ENCODE data around the gene CDC73.
A peak's percentile ranks its signal among the peaks of the same experiment; 100 is the strongest.

GRCh38 chr1:193143285-193143684, 21.5 kb downstream of the CDC73 start:
- no peak for TF ChIP-seq CEBPB (IDR thresholded peaks at IDR 0.05; ENCODE audit: borderline replicate concordance in 1 of 2, low read depth in 2 of 2, low read length in 2 of 2)
- TF ChIP-seq HDAC6 (IDR thresholded peaks at IDR 0.05; ENCODE audit: unreplicated experiment) = no peak
- no peak for TF ChIP-seq CHD4 (IDR thresholded peaks at IDR 0.05)
- no peak for TF ChIP-seq POLR2A (IDR thresholded peaks at IDR 0.05; ENCODE audit: low read depth, low read length)
- TF ChIP-seq, protein P1, sequence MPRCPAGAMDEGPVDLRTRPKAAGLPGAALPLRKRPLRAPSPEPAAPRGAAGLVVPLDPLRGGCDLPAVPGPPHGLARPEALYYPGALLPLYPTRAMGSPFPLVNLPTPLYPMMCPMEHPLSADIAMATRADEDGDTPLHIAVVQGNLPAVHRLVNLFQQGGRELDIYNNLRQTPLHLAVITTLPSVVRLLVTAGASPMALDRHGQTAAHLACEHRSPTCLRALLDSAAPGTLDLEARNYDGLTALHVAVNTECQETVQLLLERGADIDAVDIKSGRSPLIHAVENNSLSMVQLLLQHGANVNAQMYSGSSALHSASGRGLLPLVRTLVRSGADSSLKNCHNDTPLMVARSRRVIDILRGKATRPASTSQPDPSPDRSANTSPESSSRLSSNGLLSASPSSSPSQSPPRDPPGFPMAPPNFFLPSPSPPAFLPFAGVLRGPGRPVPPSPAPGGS (IDR thresholded peaks at IDR 0.05; ENCODE audit: borderline replicate concordance, insufficient read depth, low read depth, low read length, poor library complexity, severe bottlenecking) = no peak
- TF ChIP-seq ETV6 (conservative IDR thresholded peaks at IDR 0.05 in 1 of 2, IDR thresholded peaks at IDR 0.05 in 1 of 2; ENCODE audit: borderline replicate concordance in 1 of 2, low read depth in 1 of 2) = no peak
- no peak for TF ChIP-seq TCF12 (IDR thresholded peaks at IDR 0.05; ENCODE audit: low read depth, low read length)
- no peak for TF ChIP-seq TAF1 (IDR thresholded peaks at IDR 0.05; ENCODE audit: borderline replicate concordance, low read depth, low read length)
- TF ChIP-seq, protein P2, sequence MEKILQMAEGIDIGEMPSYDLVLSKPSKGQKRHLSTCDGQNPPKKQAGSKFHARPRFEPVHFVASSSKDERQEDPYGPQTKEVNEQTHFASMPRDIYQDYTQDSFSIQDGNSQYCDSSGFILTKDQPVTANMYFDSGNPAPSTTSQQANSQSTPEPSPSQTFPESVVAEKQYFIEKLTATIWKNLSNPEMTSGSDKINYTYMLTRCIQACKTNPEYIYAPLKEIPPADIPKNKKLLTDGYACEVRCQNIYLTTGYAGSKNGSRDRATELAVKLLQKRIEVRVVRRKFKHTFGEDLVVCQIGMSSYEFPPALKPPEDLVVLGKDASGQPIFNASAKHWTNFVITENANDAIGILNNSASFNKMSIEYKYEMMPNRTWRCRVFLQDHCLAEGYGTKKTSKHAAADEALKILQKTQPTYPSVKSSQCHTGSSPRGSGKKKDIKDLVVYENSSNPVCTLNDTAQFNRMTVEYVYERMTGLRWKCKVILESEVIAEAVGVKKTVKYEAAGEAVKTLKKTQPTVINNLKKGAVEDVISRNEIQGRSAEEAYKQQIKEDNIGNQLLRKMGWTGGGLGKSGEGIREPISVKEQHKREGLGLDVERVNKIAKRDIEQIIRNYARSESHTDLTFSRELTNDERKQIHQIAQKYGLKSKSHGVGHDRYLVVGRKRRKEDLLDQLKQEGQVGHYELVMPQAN (conservative IDR thresholded peaks at IDR 0.05) = no peak
- TF ChIP-seq CTCF (IDR thresholded peaks at IDR 0.05 in 2 of 3, conservative IDR thresholded peaks at IDR 0.05 in 1 of 3; ENCODE audit: control insufficient read depth in 2 of 3, extremely low read depth in 1 of 3, insufficient read depth in 1 of 3, low read depth in 3 of 3, low read length in 3 of 3) = peak in 1 of 3 experiments; percentile 11; a peak in 1 of 6 replicates
- no peak for TF ChIP-seq MXI1 (IDR thresholded peaks at IDR 0.05; ENCODE audit: low read depth, low read length)
- no peak for TF ChIP-seq CHD2 (IDR thresholded peaks at IDR 0.05; ENCODE audit: borderline replicate concordance, low read depth, low read length)
- no peak for TF ChIP-seq ZNF207 (IDR thresholded peaks at IDR 0.05; ENCODE audit: borderline replicate concordance)
